ENCODE results near the gene ANO10. TPM values are rescaled to one million over a fixed set of nuclear protein-coding genes. Genes with fewer than 3 reads are reported as not detected.

The ANO10 gene
- total and polyA plus RNA-seq, 5 donors from 2014 or later, result 5.3 to 9.8 (median 6.5) TPM

DNA sequence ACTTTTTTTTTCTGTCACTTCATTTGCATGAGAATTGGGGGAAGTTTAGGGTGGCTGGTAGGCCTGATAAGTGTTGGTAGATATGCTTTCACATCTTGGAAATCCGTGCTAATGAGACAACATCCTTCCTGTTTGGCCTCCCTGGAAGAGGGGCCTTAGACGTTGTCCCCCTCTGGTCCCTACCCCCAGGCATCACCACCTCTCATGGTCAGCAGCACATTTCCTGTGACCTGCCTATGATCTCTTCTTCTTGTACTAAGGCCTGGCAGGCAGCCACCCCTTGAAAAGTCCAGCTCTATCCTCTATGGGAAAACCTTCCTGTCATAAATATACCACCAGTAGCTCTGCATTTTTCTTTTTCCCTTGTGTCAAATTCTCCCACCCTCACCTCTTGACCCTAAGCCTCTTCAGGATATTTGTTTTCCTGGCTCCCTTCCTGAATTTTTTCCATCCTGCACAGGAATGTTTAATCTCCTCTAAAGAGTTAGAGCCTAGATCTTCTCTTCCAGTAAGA lies 227.7 kb downstream of the ANO10 start:
- no peak overlapping the region for H3K4me3 Mint-ChIP-seq
- H3K36me3 ChIP-seq (ENCODE audit: control insufficient read depth, insufficient read depth, low read length), result no peaks in the 10 kb centered on the region
- H3K27ac Mint-ChIP-seq, result peak overlapping the region; percentile 63 to 93 (median 67)
- no peak for DNase-seq
- H3K9me3 ChIP-seq (ENCODE audit: control insufficient read depth in 2 of 2, low read length in 2 of 2), result no peaks in the 10 kb centered on the region
- no peak for ATAC-seq (ENCODE audit: low read depth in 2 of 2)
- H3K36me3 Mint-ChIP-seq, result peaks cover 4% of the 10 kb centered on the region
- H3K27me3 ChIP-seq (ENCODE audit: control insufficient read depth, insufficient read depth, low read length), result no peaks in the 10 kb centered on the region
- H3K4me1 Mint-ChIP-seq, result peaks cover 14 to 32% (median 24%) of the 10 kb centered on the region in 4 donors
- H3K27ac ChIP-seq (ENCODE audit: insufficient read depth, low read length, poor library complexity, severe bottlenecking), result no peak overlapping the region
- no peak overlapping the region for H3K4me3 ChIP-seq (ENCODE audit: low read depth, low read length)
- no peaks in the 10 kb centered on the region for H3K27me3 Mint-ChIP-seq
- H3K4me1 ChIP-seq (ENCODE audit: control insufficient read depth, insufficient read depth, low read length, poor library complexity, severe bottlenecking), result peaks cover 14% of the 10 kb centered on the region
- H3K9me3 Mint-ChIP-seq, result no peaks in the 10 kb centered on the region

DNA sequence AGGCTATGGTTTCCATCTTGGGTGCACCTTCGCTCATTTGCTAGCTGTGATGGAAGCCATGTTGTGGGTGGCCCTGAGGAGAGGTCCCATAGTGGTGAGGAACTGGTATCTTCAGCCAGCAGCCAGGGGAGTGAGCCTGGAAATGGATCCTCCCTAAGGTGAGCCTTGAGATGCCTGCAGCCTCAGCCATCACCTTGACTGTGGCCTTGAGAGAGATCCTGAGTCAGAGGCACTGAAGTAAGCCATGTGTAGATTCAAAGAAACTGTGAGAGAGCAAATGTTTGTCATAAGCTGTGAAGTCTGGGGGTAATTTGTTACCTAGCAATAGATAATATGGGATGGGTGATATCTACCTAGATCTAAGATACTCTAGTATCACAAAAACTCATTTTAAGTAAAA lies 230.2 kb downstream of the ANO10 start:
- Mint-ChIP-seq H3K4me3 (no peak overlapping the region), H3K36me3 (no peaks in the 10 kb centered on the region), H3K9me3 (no peaks in the 10 kb centered on the region), H3K27ac (peak overlapping the region; percentile 31 to 93 (median 74)), H3K4me1 (peaks cover 28 to 55% (median 41%) of the 10 kb centered on the region in 4 donors), H3K27me3 (no peaks in the 10 kb centered on the region)
- Histone ChIP-seq H3K4me1 (ENCODE audit: control insufficient read depth, insufficient read depth, low read length, poor library complexity, severe bottlenecking) (peaks cover 31% of the 10 kb centered on the region), H3K4me3 (ENCODE audit: low read depth, low read length) (no peak overlapping the region), H3K9me3 (ENCODE audit: control insufficient read depth in 2 of 2, low read length in 2 of 2) (no peaks in the 10 kb centered on the region), H3K36me3 (ENCODE audit: control insufficient read depth, insufficient read depth, low read length) (no peaks in the 10 kb centered on the region), H3K27ac (ENCODE audit: insufficient read depth, low read length, poor library complexity, severe bottlenecking) (no peak overlapping the region), H3K27me3 (ENCODE audit: control insufficient read depth, insufficient read depth, low read length) (no peaks in the 10 kb centered on the region)
- DNase-seq (no peak), ATAC-seq (ENCODE audit: low read depth in 2 of 2) (no peak)

DNA sequence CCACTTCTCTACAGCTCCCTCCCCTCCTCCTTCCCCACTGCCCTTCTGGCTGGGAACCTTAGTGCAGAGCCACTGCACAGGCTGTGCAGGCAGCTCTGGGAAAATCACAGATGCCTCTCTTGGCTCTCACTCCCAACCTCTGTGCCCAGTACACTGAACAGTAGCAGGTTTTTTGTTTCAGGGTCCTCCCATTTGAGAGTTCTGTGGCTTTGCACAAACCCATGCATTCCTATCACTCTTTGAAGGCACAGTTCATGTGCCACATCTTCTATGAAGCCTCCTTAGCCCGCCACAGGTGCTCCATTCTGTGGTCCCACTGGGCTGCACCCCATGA lies 231.6 kb downstream of the ANO10 start:
- DNase-seq (no peak), ATAC-seq (ENCODE audit: low read depth in 2 of 2) (no peak)
- no peaks in the 10 kb centered on the region for H3K36me3 Mint-ChIP-seq
- no peaks in the 10 kb centered on the region for H3K27me3 Mint-ChIP-seq
- H3K36me3 ChIP-seq (ENCODE audit: control insufficient read depth, insufficient read depth, low read length), result no peaks in the 10 kb centered on the region
- H3K27ac ChIP-seq (ENCODE audit: insufficient read depth, low read length, poor library complexity, severe bottlenecking), result peak overlapping the region; percentile 64
- no peaks in the 10 kb centered on the region for H3K27me3 ChIP-seq (ENCODE audit: control insufficient read depth, insufficient read depth, low read length)
- H3K4me1 ChIP-seq (ENCODE audit: control insufficient read depth, insufficient read depth, low read length, poor library complexity, severe bottlenecking), result peaks cover 31% of the 10 kb centered on the region
- H3K27ac Mint-ChIP-seq, result peak overlapping the region; percentile 93 to 98 (median 95)
- H3K9me3 ChIP-seq (ENCODE audit: control insufficient read depth in 2 of 2, low read length in 2 of 2), result no peaks in the 10 kb centered on the region
- H3K4me1 Mint-ChIP-seq, result peaks cover 28 to 68% (median 45%) of the 10 kb centered on the region in 4 donors
- peak overlapping the region; percentile 67 for H3K4me3 ChIP-seq (ENCODE audit: low read depth, low read length)
- peak overlapping the region in 2 of 4 donors; percentile 73 to 83 for H3K4me3 Mint-ChIP-seq
- H3K9me3 Mint-ChIP-seq, result peaks cover 0 to 3% (median 0%) of the 10 kb centered on the region in 7 donors

DNA sequence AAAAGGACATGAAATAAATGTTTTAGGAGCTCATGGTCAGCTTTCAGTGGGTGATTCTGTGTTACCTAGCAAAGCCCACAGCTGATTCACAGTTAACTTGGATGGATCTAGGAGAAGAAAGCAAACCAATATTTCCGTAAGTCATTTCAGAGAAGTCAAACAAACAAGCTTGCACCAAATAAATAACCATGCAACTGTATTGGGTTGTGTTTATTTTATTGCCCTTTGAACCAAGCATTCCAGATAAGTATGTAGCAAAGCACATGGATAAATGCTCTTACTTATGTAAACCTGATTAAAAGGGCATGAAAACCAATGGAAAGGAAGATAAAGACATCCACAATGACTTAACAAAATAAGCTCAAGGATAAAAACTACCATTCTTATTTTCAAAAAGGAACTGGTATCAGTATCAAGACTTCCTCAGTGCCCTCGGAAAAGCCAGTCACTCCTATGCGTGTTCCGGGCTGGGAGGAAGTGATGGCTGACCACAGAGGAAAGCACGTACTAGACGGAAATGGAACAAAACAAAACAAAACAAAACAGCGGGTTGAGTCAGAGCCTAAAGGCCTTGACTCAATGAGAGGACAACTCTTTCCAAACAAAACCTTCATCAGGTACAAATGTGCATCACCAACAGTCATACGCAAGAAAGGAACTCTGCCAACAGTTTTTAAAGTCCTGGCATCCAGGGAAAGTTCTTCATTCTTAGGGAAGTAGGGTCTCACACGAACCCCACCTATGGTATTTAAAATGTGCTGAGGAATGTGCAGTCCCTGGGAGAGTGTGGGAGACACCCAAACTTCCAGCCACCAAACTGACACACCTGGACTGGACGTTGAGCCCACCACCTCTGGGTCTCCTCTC lies 232.2 kb downstream of the ANO10 start:
- H3K9me3 ChIP-seq (ENCODE audit: control insufficient read depth in 2 of 2, low read length in 2 of 2), result no peaks in the 10 kb centered on the region
- peak overlapping the region; percentile 93 to 98 (median 95) for H3K27ac Mint-ChIP-seq
- ATAC-seq (ENCODE audit: low read depth in 2 of 2) (peak; percentile 92 to 94), DNase-seq (peak; percentile 47 to 89 (median 75))
- peaks cover 31% of the 10 kb centered on the region for H3K4me1 ChIP-seq (ENCODE audit: control insufficient read depth, insufficient read depth, low read length, poor library complexity, severe bottlenecking)
- H3K27ac ChIP-seq (ENCODE audit: insufficient read depth, low read length, poor library complexity, severe bottlenecking), result peak overlapping the region; percentile 64
- no peaks in the 10 kb centered on the region for H3K27me3 Mint-ChIP-seq
- H3K9me3 Mint-ChIP-seq, result peaks cover 0 to 3% (median 0%) of the 10 kb centered on the region in 7 donors
- H3K27me3 ChIP-seq (ENCODE audit: control insufficient read depth, insufficient read depth, low read length), result no peaks in the 10 kb centered on the region
- H3K4me3 ChIP-seq (ENCODE audit: low read depth, low read length), result peak overlapping the region; percentile 67
- H3K36me3 Mint-ChIP-seq, result no peaks in the 10 kb centered on the region
- peaks cover 28 to 71% (median 49%) of the 10 kb centered on the region in 4 donors for H3K4me1 Mint-ChIP-seq
- peak overlapping the region; percentile 38 to 83 (median 68) for H3K4me3 Mint-ChIP-seq
- no peaks in the 10 kb centered on the region for H3K36me3 ChIP-seq (ENCODE audit: control insufficient read depth, insufficient read depth, low read length)

DNA sequence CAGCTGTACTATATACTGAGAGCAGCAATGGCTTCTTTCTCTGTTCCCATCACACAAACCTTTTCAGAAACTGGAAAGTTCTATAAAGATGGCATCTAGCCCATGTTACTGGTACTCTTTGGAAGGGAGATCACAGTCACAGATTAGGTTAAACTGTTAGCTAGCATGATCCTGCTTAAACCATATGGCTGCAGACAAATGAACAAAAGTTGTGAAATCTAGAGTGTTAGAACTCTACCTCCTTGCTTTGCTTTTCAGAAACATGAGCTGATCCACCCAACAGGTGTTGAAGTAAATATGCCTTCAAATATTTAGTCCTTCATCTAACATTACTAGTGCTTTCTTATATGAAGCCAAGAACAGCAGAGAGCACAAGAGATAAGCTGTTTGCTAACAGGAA lies 232.9 kb downstream of the ANO10 start:
- Mint-ChIP-seq H3K4me3 (peak overlapping the region; percentile 38 to 83 (median 68)), H3K27me3 (no peaks in the 10 kb centered on the region), H3K27ac (peak overlapping the region; percentile 93 to 98 (median 95)), H3K36me3 (no peaks in the 10 kb centered on the region), H3K4me1 (peaks cover 28 to 65% (median 49%) of the 10 kb centered on the region in 4 donors), H3K9me3 (peaks cover 0 to 3% (median 0%) of the 10 kb centered on the region in 7 donors)
- peak overlapping the region; percentile 64 for H3K27ac ChIP-seq (ENCODE audit: insufficient read depth, low read length, poor library complexity, severe bottlenecking)
- peak in 2 of 3 donors; percentile 7 to 18 for DNase-seq
- H3K4me3 ChIP-seq (ENCODE audit: low read depth, low read length), result peak overlapping the region; percentile 67
- peaks cover 31% of the 10 kb centered on the region for H3K4me1 ChIP-seq (ENCODE audit: control insufficient read depth, insufficient read depth, low read length, poor library complexity, severe bottlenecking)
- H3K36me3 ChIP-seq (ENCODE audit: control insufficient read depth, insufficient read depth, low read length), result no peaks in the 10 kb centered on the region
- no peak for ATAC-seq (ENCODE audit: low read depth in 2 of 2)
- no peaks in the 10 kb centered on the region for H3K27me3 ChIP-seq (ENCODE audit: control insufficient read depth, insufficient read depth, low read length)
- no peaks in the 10 kb centered on the region for H3K9me3 ChIP-seq (ENCODE audit: control insufficient read depth in 2 of 2, low read length in 2 of 2)

DNA sequence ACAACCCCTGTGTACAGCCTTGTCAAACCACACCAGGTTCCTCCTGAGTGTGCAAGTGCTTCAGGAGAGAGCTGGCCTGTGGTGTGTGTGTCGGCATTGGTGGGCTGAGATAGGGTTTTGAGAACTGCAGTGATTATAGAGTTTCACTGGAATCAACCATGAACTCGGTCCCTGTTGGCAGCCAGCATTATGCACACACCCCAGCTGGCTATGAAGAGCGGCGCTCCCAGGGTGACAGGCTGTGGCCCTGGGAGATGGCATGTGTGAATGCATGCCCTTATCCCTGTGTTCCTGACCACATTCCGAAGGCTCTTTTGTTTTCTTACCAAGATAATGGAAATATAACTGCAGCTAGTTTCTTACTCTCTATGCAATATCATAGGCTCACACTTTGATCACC lies 233.6 kb downstream of the ANO10 start:
- peaks cover 31% of the 10 kb centered on the region for H3K4me1 ChIP-seq (ENCODE audit: control insufficient read depth, insufficient read depth, low read length, poor library complexity, severe bottlenecking)
- Mint-ChIP-seq H3K4me3 (peak overlapping the region in 3 of 4 donors; percentile 21 to 63 (median 30)), H3K36me3 (no peaks in the 10 kb centered on the region), H3K27me3 (no peaks in the 10 kb centered on the region), H3K4me1 (peaks cover 25 to 65% (median 49%) of the 10 kb centered on the region in 4 donors), H3K9me3 (peaks cover 0 to 4% (median 1%) of the 10 kb centered on the region in 7 donors), H3K27ac (peak overlapping the region in 2 of 3 donors; percentile 93 to 95)
- no peak for ATAC-seq (ENCODE audit: low read depth in 2 of 2)
- no peaks in the 10 kb centered on the region for H3K36me3 ChIP-seq (ENCODE audit: control insufficient read depth, insufficient read depth, low read length)
- no peaks in the 10 kb centered on the region for H3K27me3 ChIP-seq (ENCODE audit: control insufficient read depth, insufficient read depth, low read length)
- H3K9me3 ChIP-seq (ENCODE audit: control insufficient read depth in 2 of 2, low read length in 2 of 2), result no peaks in the 10 kb centered on the region
- H3K4me3 ChIP-seq (ENCODE audit: low read depth, low read length), result no peak overlapping the region
- no peak overlapping the region for H3K27ac ChIP-seq (ENCODE audit: insufficient read depth, low read length, poor library complexity, severe bottlenecking)
- no peak for DNase-seq

DNA sequence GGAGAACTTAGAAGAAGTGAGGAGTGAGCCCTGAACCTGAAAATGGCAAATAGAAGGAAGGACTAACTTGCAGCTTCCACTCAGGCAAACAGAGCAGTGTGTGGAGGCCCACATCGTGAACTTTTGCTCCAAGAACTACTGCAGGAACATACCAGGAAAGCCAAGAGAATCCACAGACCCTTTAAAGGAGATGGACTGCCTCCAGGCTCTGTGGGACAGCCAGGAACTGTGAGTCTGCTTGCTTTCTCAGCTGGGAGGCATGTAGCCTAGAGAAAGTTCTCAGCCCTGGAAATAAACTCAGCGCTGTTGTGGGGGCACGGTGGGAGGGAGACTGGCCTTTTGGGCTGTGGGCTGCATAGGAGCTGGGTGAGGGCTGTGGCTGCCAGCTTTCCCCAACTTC lies 242.5 kb downstream of the ANO10 start:
- Histone ChIP-seq H3K9me3 (ENCODE audit: control insufficient read depth in 2 of 2, low read length in 2 of 2) (no peaks in the 10 kb centered on the region), H3K27me3 (ENCODE audit: control insufficient read depth, insufficient read depth, low read length) (no peaks in the 10 kb centered on the region), H3K4me1 (ENCODE audit: control insufficient read depth, insufficient read depth, low read length, poor library complexity, severe bottlenecking) (peaks cover 7% of the 10 kb centered on the region), H3K27ac (ENCODE audit: insufficient read depth, low read length, poor library complexity, severe bottlenecking) (no peak overlapping the region), H3K36me3 (ENCODE audit: control insufficient read depth, insufficient read depth, low read length) (no peaks in the 10 kb centered on the region), H3K4me3 (ENCODE audit: low read depth, low read length) (no peak overlapping the region)
- ATAC-seq (ENCODE audit: low read depth in 2 of 2) (no peak), DNase-seq (no peak)
- Mint-ChIP-seq H3K4me3 (no peak overlapping the region), H3K4me1 (peaks cover 0 to 14% (median 7%) of the 10 kb centered on the region in 4 donors), H3K36me3 (no peaks in the 10 kb centered on the region), H3K9me3 (peaks cover 0 to 4% (median 0%) of the 10 kb centered on the region in 7 donors), H3K27ac (no peak overlapping the region), H3K27me3 (peaks cover 4% of the 10 kb centered on the region)

All from CD4-positive, CD25-positive, alpha-beta regulatory T cell (primary cell).